OCI-M2 (cell line): ENCODE measurements around the gene KCNQ4.

Experiments used
- DNase-seq: peaks from one replicate; lab custom pipeline; 2025; ENCODE audit not compliant: unreplicated experiment; lab: John Stamatoyannopoulos, UW

Gene KCNQ4

GRCh38 chr1:40818264-40818961, 34.8 kb downstream of the KCNQ4 start:
- no peak for DNase-seq

- DNase-seq, result no peak
Observed at GRCh38 chr1:40819101-40819500, 35.5 kb downstream of the KCNQ4 start.

- no peak for DNase-seq
Observed at GRCh38 chr1:40820251-40820797, 36.7 kb downstream of the KCNQ4 start.

- DNase-seq, result peak; percentile 28
Observed at GRCh38 chr1:40820911-40821693, 37.5 kb downstream of the KCNQ4 start.

GRCh38 chr1:40822890-40823289, 39.3 kb downstream of the KCNQ4 start:
- DNase-seq, result no peak

- no peak for DNase-seq
Observed at GRCh38 chr1:40823345-40823744, 39.8 kb downstream of the KCNQ4 start.

- no peak for DNase-seq
Observed at GRCh38 chr1:40823983-40824382, 40.4 kb downstream of the KCNQ4 start.

- no peak for DNase-seq
Observed at GRCh38 chr1:40824591-40825434, 41.2 kb downstream of the KCNQ4 start.

GRCh38 chr1:40825435-40825788, 41.8 kb downstream of the KCNQ4 start:
- no peak for DNase-seq

- no peak for DNase-seq
Observed at GRCh38 chr1:40825996-40826395, 42.4 kb downstream of the KCNQ4 start.

- DNase-seq, result no peak
Observed at GRCh38 chr1:40829631-40830245, 46.2 kb downstream of the KCNQ4 start.

GRCh38 chr1:40830419-40830943, 46.9 kb downstream of the KCNQ4 start:
- DNase-seq, result no peak

- no peak for DNase-seq
Observed at GRCh38 chr1:40831001-40831732, 47.6 kb downstream of the KCNQ4 start.

GRCh38 chr1:40833979-40834378, 50.4 kb downstream of the KCNQ4 start:
- no peak for DNase-seq

GRCh38 chr1:40834968-40835545, 51.5 kb downstream of the KCNQ4 start:
- DNase-seq, result no peak

GRCh38 chr1:40836283-40836682, 52.7 kb downstream of the KCNQ4 start:
- no peak for DNase-seq

- DNase-seq, result no peak
Observed at GRCh38 chr1:40837601-40838000, 54.0 kb downstream of the KCNQ4 start.

- DNase-seq, result no peak
Observed at GRCh38 chr1:40838045-40838979, 54.7 kb downstream of the KCNQ4 start.
